Diencephalon (tissue), 1 donor: ENCODE data around the gene RNASEH2B. TPM values are rescaled to one million over a fixed set of nuclear protein-coding genes. Genes with fewer than 3 reads are reported as not detected.

Experiments
- total RNA-seq: library from RNA; depleted of rRNA; stranded (reverse); fragments of >200 nt; gene quantifications from one replicate; pipeline ENCODE4 v1.2.3, GENCODE V29; 2014

Gene RNASEH2B, protein sequence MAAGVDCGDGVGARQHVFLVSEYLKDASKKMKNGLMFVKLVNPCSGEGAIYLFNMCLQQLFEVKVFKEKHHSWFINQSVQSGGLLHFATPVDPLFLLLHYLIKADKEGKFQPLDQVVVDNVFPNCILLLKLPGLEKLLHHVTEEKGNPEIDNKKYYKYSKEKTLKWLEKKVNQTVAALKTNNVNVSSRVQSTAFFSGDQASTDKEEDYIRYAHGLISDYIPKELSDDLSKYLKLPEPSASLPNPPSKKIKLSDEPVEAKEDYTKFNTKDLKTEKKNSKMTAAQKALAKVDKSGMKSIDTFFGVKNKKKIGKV
- 200 TPM for total RNA-seq

GRCh38 chr13:50909605-50910484 lies at the start of gene RNASEH2B:
Gene RNASEH2B, plus strand, starts transcription at chr13:50909791. Its CDS starts 286 bp downstream, at chr13:50910077.

Other genes starting within 250 kb of the RNASEH2B start
- 15.0 TPM for gene DLEU7, start 66.1 kb upstream of the RNASEH2B start, total RNA-seq
- 0.23 TPM for gene C13orf42, start 201.5 kb downstream of the RNASEH2B start, total RNA-seq